GM18858 (cell line): ENCODE data around the gene TFAP2A.

Source experiments
- ATAC-seq: cut with Tn5 transposase; IDR thresholded peaks from one replicate; pipeline ENCODE4 v1.9.1; 2021; ENCODE audit not compliant: unreplicated experiment

Gene TFAP2A

GRCh38 chr6:10414756-10415616, at the start of gene TFAP2A:
Gene TFAP2A, minus strand, starts transcription at chr6:10415074. Its CDS starts 83 bp downstream, at chr6:10414991.
- ATAC-seq, result no peak

GRCh38 chr6:10463491-10464481, 48.9 kb upstream of the TFAP2A start:
- ATAC-seq, result no peak

GRCh38 chr6:10463040-10463439, 48.2 kb upstream of the TFAP2A start:
- no peak for ATAC-seq

DNA sequence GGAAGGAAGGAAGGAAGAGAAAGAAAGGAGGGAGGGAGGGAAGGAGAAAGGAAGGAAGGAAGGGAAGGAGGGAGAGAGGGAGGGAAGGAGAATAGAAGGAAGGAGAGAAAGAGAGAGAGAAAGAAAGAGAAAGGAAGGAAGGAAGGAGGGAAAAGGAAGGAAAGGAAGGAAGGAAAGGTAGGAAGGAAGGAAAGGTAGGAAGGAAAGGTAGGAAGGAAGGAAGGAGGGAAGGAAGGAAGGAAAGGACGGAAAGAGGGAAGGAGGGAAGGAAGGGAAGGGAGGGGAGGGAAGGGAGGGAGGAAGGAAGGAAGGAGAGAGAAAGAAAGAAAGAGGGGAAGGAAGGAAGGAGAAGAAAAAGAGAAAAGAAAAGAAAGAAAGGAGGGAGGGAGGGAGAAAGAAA, 47.0 kb upstream of the TFAP2A start:
- no peak for ATAC-seq

DNA sequence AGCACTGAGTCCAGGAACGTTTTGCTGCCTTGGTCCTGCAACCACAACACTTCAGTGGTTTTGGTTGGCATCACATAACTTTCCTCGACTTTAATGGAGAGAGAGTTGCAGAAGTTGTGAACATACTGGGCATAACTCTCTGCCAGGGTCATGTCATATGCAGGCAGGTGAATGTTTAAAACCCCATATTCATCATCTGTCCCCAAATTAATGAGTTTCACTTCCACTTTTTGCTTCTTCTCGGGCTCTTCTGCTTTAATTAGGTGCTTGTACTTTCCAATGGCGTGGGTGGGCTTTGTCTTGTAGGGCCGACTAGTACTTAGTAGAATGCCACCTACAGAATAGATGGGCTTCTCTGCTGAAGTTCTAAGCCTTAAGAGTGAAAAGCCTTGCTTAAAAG, 45.2 kb upstream of the TFAP2A start:
- peak; percentile 98 for ATAC-seq

DNA sequence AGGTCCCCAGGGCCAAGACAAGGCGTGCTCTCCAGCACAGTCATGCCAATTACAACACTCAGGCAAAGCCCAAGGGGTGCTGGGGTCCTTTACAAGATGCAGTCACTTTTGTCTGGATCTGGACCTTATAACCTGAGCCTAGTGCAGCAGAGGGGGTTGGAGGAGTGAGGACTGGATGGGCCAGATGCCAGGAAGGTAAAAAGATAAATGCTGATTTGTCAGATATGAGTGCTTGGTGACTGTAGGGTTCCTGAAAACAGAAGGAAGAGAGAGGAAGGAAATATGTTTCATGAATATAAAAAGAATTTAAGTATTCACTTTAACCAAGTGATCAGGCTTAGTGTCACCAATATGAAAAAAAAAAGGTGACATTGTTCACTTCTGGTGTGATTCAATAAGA, 43.4 kb upstream of the TFAP2A start:
- ATAC-seq, result no peak

GRCh38 chr6:10453596-10453995, 38.7 kb upstream of the TFAP2A start:
- no peak for ATAC-seq

GRCh38 chr6:10451828-10452509, 37.1 kb upstream of the TFAP2A start:
- no peak for ATAC-seq

- ATAC-seq, result no peak
Measured at GRCh38 chr6:10451394-10451793, 36.5 kb upstream of the TFAP2A start.

DNA sequence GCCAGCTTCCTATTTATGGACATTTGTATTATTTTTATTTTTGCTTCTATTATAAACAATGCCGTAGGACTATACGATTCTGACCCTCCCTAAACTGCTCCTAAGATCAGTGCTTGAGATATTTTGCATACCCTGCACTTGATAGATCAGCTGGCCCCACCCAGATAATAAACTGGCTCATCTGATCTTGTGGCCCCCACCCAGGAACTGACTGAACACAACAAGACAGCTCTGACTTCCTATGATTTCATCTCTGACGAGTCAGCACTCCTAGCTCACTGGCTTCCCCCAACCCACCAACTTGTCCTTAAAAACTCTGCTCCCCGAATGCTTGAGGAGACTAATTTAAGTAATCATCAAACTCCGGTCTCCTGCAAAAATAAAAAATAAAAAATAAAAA, 34.9 kb upstream of the TFAP2A start:
- ATAC-seq, result no peak

GRCh38 chr6:10448096-10448495, 33.2 kb upstream of the TFAP2A start:
- no peak for ATAC-seq

GRCh38 chr6:10446548-10446947, 31.7 kb upstream of the TFAP2A start:
- no peak for ATAC-seq

- no peak for ATAC-seq
Measured at GRCh38 chr6:10441655-10442009, 26.8 kb upstream of the TFAP2A start.

GRCh38 chr6:10441004-10441654, 26.3 kb upstream of the TFAP2A start:
- no peak for ATAC-seq

DNA sequence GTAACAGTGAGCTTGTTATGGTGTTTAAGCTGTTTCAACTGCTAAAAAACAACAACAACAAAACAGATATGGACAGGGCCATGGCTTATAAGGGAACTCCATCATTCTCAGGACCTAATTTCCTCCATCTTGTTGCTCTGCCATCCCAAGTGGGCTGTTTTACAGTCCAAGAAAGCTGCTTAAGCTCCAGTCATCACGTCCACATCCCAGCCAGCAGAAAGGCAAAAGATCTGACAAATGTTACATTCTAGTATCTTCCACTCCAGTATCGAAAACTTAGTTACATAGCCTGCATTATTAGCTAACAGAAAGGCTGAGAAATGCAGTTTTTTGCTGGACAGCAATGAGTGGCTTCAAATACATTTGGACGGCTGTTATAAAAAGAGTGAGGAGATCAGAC, 23.0 kb upstream of the TFAP2A start:
- no peak for ATAC-seq

DNA sequence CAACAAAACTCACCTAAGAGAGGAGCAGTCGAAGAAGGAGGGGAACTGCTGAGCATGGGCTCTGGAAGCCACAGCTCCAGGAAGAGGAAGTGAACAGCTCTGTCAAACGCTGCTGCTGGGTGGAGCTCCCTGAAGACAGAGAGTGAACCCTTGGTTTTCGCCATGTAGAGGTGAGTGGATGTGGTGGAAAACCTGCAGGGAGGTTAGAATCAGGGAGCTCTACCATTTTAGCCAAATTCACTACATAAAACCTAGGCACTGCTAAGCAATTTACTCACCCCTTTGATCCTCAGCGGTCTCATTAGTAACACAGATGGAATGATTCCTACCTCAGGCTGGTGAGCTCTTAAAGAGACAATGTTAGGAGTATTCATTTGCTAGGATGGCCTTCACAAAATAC, 19.4 kb upstream of the TFAP2A start:
- ATAC-seq, result no peak

GRCh38 chr6:10433322-10433721, 18.4 kb upstream of the TFAP2A start:
- no peak for ATAC-seq

DNA sequence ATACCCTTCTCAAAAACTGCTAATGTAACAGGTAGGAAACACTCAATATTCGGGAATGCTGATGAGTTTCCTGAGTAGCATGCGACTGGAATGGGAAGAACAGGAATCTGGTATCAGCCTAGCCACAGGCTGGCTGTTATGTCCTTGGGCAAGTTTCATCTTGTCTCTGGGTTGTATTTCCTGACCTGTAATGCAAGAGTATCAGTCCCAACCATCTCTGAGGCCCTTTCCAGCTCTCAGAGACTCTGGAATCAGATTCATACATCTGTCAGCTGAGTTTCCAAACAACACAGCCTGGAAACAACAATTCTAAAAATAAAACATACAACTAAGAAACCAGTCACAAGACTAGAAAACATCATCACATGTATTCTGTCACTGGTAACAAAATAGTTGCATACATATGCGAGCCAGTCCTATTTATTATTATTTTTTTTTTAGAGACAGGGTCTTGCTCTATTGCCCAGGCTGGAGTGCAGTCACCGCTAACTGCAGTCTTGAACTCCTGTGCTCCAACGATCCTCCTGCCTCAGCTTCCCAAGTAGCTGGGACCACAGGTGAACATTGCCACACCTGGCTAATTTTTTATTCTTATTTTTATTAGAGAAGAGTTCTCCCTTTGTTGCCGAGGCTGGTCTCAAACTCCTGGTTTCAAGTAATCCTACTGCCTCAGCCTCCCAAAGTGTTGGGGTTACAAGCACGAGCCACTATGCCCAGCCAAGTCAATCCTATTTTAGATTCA, 16.7 kb upstream of the TFAP2A start:
- no peak for ATAC-seq

DNA sequence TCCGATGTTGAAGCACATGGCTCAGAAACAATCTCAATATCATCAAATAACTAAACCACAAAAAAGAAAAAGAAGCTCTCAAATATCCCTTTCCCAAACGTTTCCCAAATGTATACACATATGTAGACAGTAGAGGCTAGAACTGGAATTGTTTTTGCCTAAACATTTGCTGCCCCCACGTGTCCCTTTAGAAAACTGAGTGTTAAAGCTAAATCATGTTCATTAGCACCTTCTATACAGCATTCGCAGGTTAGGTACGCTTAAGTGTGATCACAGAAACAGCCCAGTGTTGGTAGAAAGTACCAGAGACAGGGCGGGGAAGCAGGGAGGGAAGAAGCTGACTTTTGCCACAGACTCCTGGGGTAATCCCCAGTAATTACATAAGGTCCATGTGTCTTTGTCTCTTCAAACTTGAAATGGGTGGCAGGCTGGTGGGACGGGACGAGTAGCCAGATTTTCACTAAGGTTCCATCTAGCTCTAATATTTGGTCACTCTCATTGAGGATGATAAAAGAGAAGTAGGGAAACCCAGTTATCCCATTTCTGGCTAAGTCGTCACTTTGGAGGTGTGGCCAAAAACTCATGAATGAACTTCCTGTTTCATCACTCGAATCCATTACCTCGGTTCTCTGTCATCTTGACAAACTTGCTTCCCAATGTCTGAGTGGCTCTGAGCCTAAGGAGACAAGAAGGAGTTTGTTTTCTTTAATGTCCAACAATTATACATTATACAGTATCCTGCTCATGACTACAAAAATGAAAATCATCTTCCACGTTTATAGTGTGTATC, 15.0 kb upstream of the TFAP2A start:
- peak; percentile 73 for ATAC-seq
